Adrenal gland (tissue), 5 donors: Measurements from ENCODE around the gene CILP.

Experiments used
- POLR2A ChIP-seq, 2 donors: fragments of 450-650 bp; IDR thresholded peaks; one replicate each; pipeline ENCODE4 v1.6.1; 2017; ENCODE audit warnings: antibody characterized with exemption in 2 of 2, mild to moderate bottlenecking in 2 of 2, moderate library complexity in 1 of 2
- TF ChIP-seq, protein P1 (sequence below), 6 experiments: fragments of 450-650 bp in 4 of 6; fragments of 200-600 bp in 2 of 6; sonication (generic) in 1 of 6; IDR thresholded peaks; 1 replicate in 5 of 6; 2 replicates in 1 of 6; pipeline versions ENCODE4 v1.5.1 to v1.8.0; 2016 to 2021; ENCODE audit warnings: antibody characterized with exemption in 6 of 6, mild to moderate bottlenecking in 2 of 6, moderate library complexity in 1 of 6
- donor health status: DM: no; HTN: no; CAD: no.

DNA sequence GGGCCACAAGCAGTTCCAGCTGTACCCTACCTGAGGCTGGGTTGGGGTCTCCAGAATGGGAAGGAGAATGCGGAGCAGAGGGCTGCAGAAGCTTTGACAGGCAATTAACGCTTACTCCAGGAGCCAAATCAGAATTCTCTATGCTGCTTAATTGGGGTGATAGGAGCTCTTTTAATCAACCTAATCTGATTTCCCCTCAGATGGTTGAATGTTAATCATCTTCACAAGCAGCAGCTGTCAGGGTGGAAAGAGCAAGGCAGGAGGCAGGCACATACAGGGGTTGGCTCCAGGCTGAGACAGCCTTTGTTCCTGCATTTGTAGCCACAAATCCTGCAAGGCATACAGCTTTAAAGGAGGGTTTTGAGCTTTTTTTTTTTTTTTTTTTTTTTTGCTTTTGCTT lies 2.6 kb downstream of the CILP start:
- TF ChIP-seq, protein P1, sequence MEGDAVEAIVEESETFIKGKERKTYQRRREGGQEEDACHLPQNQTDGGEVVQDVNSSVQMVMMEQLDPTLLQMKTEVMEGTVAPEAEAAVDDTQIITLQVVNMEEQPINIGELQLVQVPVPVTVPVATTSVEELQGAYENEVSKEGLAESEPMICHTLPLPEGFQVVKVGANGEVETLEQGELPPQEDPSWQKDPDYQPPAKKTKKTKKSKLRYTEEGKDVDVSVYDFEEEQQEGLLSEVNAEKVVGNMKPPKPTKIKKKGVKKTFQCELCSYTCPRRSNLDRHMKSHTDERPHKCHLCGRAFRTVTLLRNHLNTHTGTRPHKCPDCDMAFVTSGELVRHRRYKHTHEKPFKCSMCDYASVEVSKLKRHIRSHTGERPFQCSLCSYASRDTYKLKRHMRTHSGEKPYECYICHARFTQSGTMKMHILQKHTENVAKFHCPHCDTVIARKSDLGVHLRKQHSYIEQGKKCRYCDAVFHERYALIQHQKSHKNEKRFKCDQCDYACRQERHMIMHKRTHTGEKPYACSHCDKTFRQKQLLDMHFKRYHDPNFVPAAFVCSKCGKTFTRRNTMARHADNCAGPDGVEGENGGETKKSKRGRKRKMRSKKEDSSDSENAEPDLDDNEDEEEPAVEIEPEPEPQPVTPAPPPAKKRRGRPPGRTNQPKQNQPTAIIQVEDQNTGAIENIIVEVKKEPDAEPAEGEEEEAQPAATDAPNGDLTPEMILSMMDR (IDR thresholded peaks at IDR 0.05), result no peak
- TF ChIP-seq POLR2A (IDR thresholded peaks at IDR 0.05), result no peak
